HEK293 (cell line): ENCODE results near the gene PACSIN2.

Experiments
- CTCF ChIA-PET: fragments of 350-600 bp; formaldehyde crosslinking; extraction: SDS; loops from one replicate; lab custom pipeline; 2021; ENCODE audit warnings: antibody characterized with exemption; lab: Yijun Ruan, JAX
- POLR2A ChIA-PET: fragments of 300-600 bp; formaldehyde crosslinking; extraction: SDS; loops from one replicate; lab custom pipeline; 2020; ENCODE audit warnings: antibody characterized with exemption, inconsistent platforms; lab: Yijun Ruan, JAX
- H3K27ac ChIP-seq: fragments of 200-500 bp; sonication (Bioruptor generic); 2 replicates; pipeline ENCODE4 v1.5.1; 2014; ENCODE audit warnings: low read depth, low read length, control low read depth, inconsistent platforms; ENCODE audit errors: extremely low read depth
- H3K36me3 ChIP-seq, 2 experiments: fragments of 200-500 bp in 1 of 2; sonication (Bioruptor generic) in 1 of 2; 1 replicate in 1 of 2; 2 replicates in 1 of 2; pipeline ENCODE4 v1.5.1; 2014 to 2017; ENCODE audit warnings: inconsistent platforms in 2 of 2, low read length in 2 of 2; ENCODE audit not compliant: control insufficient read depth in 2 of 2, insufficient read depth in 1 of 2
- H3K4me1 ChIP-seq: fragments of 200-500 bp; sonication (Bioruptor generic); 2 replicates; pipeline ENCODE4 v1.5.1; 2014; ENCODE audit warnings: mild to moderate bottlenecking, low read length, inconsistent platforms; ENCODE audit not compliant: control insufficient read depth, insufficient read depth
- H3K4me3 ChIP-seq: 2 replicates; pipeline ENCODE4 v1.5.1; 2011; ENCODE audit warnings: low read depth, mild to moderate bottlenecking, control low read depth, low read length, moderate library complexity
- H3K9me3 ChIP-seq: fragments of 200-500 bp; sonication (Bioruptor generic); 2 replicates; pipeline ENCODE4 v1.5.1; 2014; ENCODE audit warnings: low read depth, low read length, inconsistent platforms; ENCODE audit not compliant: control insufficient read depth, insufficient read depth
- ELK4 ChIP-seq: IDR thresholded peaks from 2 replicates; pipeline ENCODE4 v1.6.1; 2011; ENCODE audit warnings: mild to moderate bottlenecking, low read depth, low read length, borderline replicate concordance
- INSM2 ChIP-seq: fragments of 450-650 bp; formaldehyde crosslinking; IDR thresholded peaks from 2 replicates; pipeline ENCODE4 v1.5.1; 2016; ENCODE audit warnings: missing biosample characterization, missing genetic modification characterization
- MYNN ChIP-seq: fragments of 450-650 bp; formaldehyde crosslinking; IDR thresholded peaks from 2 replicates; pipeline ENCODE4 v1.5.1; 2016; ENCODE audit warnings: missing biosample characterization, missing genetic modification characterization, borderline replicate concordance
- MZF1 ChIP-seq: fragments of 450-650 bp; formaldehyde crosslinking; IDR thresholded peaks from 2 replicates; pipeline ENCODE4 v1.5.1; 2017; ENCODE audit warnings: missing biosample characterization, missing genetic modification characterization, borderline replicate concordance
- REST ChIP-seq: fragments of 450-650 bp; formaldehyde crosslinking; IDR thresholded peaks from 2 replicates; pipeline ENCODE4 v1.5.1; 2016; ENCODE audit warnings: missing biosample characterization, missing genetic modification characterization
- ZBTB11 ChIP-seq: fragments of 450-650 bp; formaldehyde crosslinking; conservative IDR thresholded peaks from 2 replicates; pipeline ENCODE4 v1.5.1; 2016; ENCODE audit warnings: low read depth, missing biosample characterization, missing genetic modification characterization
- ZFP3 ChIP-seq: fragments of 450-650 bp; formaldehyde crosslinking; IDR thresholded peaks from 2 replicates; pipeline ENCODE4 v1.5.1; 2016; ENCODE audit warnings: low read depth, missing biosample characterization, missing genetic modification characterization
- ZNF146 ChIP-seq: fragments of 450-650 bp; formaldehyde crosslinking; IDR thresholded peaks from 2 replicates; pipeline ENCODE4 v1.5.1; 2016; ENCODE audit warnings: missing biosample characterization, missing genetic modification characterization
- ZNF2 ChIP-seq: fragments of 450-650 bp; formaldehyde crosslinking; IDR thresholded peaks from 2 replicates; pipeline ENCODE4 v1.5.1; 2016; ENCODE audit warnings: missing biosample characterization, missing genetic modification characterization
- ZNF26 ChIP-seq: fragments of 450-650 bp; formaldehyde crosslinking; IDR thresholded peaks from 2 replicates; pipeline ENCODE4 v1.5.1; 2016; ENCODE audit warnings: missing biosample characterization, missing genetic modification characterization
- ZNF398 ChIP-seq: fragments of 450-650 bp; formaldehyde crosslinking; IDR thresholded peaks from 2 replicates; pipeline ENCODE4 v1.5.1; 2017; ENCODE audit warnings: missing biosample characterization, missing genetic modification characterization
- ZNF585B ChIP-seq: fragments of 450-650 bp; formaldehyde crosslinking; IDR thresholded peaks from 2 replicates; pipeline ENCODE4 v1.5.1; 2016; ENCODE audit warnings: missing biosample characterization, missing genetic modification characterization
- ZNF623 ChIP-seq: fragments of 450-650 bp; formaldehyde crosslinking; IDR thresholded peaks from 2 replicates; pipeline ENCODE4 v1.5.1; 2016; ENCODE audit warnings: missing biosample characterization, missing genetic modification characterization
- ZNF624 ChIP-seq: fragments of 450-650 bp; formaldehyde crosslinking; IDR thresholded peaks from 2 replicates; pipeline ENCODE4 v1.5.1; 2017; ENCODE audit warnings: missing biosample characterization, missing genetic modification characterization
- ZNF707 ChIP-seq: fragments of 450-650 bp; formaldehyde crosslinking; IDR thresholded peaks from 2 replicates; pipeline ENCODE4 v1.5.1; 2016; ENCODE audit warnings: missing biosample characterization, missing genetic modification characterization
- ZSCAN30 ChIP-seq: fragments of 450-650 bp; IDR thresholded peaks from 2 replicates; pipeline ENCODE4 v1.5.1; 2018; ENCODE audit warnings: missing biosample characterization, mild to moderate bottlenecking, missing genetic modification characterization, moderate library complexity

The PACSIN2 gene

GRCh38 chr22:42877597-42878340 is 137.2 kb downstream of the PACSIN2 start (continued):
- TF ChIP-seq REST (tag by site-specific recombination) (no peak), ZNF623 (tag by site-specific recombination) (no peak)

GRCh38 chr22:42877158-42877557 is 137.8 kb downstream of the PACSIN2 start:
- no peaks in the 10 kb centered on the region for H3K9me3 ChIP-seq
- ChIA-PET POLR2A (interaction anchor here (1.0 to 1.1 kb wide), 2 partner anchors 16 to 138 kb away, joined by 3 to 5 read pairs; partner anchors contain the start of gene PACSIN2), CTCF (interaction anchor here (1.1 to 3.7 kb wide), 2 partner anchors 9 to 11 kb away, joined by 3 to 25 read pairs; no protein-coding TSS in a partner anchor)
- H3K4me3 ChIP-seq: no peak overlapping the region
- H3K4me1 ChIP-seq: no peaks in the 10 kb centered on the region
- H3K36me3 ChIP-seq: peaks cover 7 to 97% of the 10 kb centered on the region in 2 experiments; a peak in 2 of 3 replicates
- TF ChIP-seq MYNN (tag by site-specific recombination) (no peak), ZNF398 (tag by site-specific recombination) (no peak), INSM2 (tag by site-specific recombination) (no peak), ELK4 (no peak), ZFP3 (tag by site-specific recombination) (no peak), ZNF2 (no peak), ZNF707 (tag by site-specific recombination) (no peak), ZNF146 (tag by site-specific recombination) (no peak), ZNF585B (tag by site-specific recombination) (no peak)
- H3K27ac ChIP-seq: no peak overlapping the region

GRCh38 chr22:42876041-42876440 is 138.9 kb downstream of the PACSIN2 start:
- H3K27ac ChIP-seq: no peak overlapping the region
- no peaks in the 10 kb centered on the region for H3K4me1 ChIP-seq
- no peaks in the 10 kb centered on the region for H3K9me3 ChIP-seq
- H3K36me3 ChIP-seq: peaks cover 7 to 97% of the 10 kb centered on the region in 2 experiments; a peak in 2 of 3 replicates
- no peak overlapping the region for H3K4me3 ChIP-seq
- POLR2A ChIA-PET: no interaction called here
- CTCF ChIA-PET: interaction anchor here (3.7 kb wide), 1 partner anchor 8 kb away, joined by 25 read pairs; no protein-coding TSS in a partner anchor
- TF ChIP-seq ZSCAN30 (tag by site-specific recombination) (no peak), MZF1 (no peak), ZNF26 (tag by site-specific recombination) (no peak), ELK4 (no peak), ZBTB11 (no peak), ZNF624 (no peak)
